ENCODE measurements around the gene SLC17A8.

DNA sequence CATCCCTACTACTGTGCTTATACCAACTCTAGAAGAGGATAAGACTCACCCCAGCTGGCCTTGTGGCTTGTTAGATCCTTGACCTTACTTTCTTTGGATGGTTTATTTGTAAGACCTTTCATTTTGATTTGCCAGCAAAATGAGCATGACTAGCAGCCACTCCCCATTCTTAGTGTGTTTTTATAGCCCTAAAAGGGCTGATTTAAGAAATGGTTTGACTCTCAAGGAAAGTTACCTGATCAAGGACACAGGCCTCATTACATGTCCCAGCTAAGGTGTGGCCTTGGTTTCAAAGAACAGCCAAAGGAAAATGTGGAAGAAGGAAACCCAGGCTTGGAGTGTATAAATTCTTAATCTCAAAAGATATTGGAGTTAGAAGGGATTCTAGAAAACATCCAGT is 41.4 kb downstream of the SLC17A8 start:
- TF ChIP-seq POLR2AphosphoS5 (IDR thresholded peaks at IDR 0.05; ENCODE audit: insufficient read depth, low read depth, low read length) (no peak), FOS (IDR thresholded peaks at IDR 0.05; ENCODE audit: borderline replicate concordance, insufficient read depth, low read length) (no peak), EZH2 (IDR thresholded peaks at IDR 0.05; ENCODE audit: borderline replicate concordance, low read depth, low read length, severe bottlenecking) (no peak), POLR2A (IDR thresholded peaks at IDR 0.05; ENCODE audit: low read depth, low read length) (no peak), MYC (IDR thresholded peaks at IDR 0.05; ENCODE audit: low read depth, low read length) (no peak), GATA2 (IDR thresholded peaks at IDR 0.05; ENCODE audit: insufficient read depth, insufficient read length, low read depth, low read length) (no peak), JUN (IDR thresholded peaks at IDR 0.05; ENCODE audit: borderline replicate concordance, insufficient read depth, insufficient read length, low read depth) (no peak)
- TF ChIP-seq, protein P1, sequence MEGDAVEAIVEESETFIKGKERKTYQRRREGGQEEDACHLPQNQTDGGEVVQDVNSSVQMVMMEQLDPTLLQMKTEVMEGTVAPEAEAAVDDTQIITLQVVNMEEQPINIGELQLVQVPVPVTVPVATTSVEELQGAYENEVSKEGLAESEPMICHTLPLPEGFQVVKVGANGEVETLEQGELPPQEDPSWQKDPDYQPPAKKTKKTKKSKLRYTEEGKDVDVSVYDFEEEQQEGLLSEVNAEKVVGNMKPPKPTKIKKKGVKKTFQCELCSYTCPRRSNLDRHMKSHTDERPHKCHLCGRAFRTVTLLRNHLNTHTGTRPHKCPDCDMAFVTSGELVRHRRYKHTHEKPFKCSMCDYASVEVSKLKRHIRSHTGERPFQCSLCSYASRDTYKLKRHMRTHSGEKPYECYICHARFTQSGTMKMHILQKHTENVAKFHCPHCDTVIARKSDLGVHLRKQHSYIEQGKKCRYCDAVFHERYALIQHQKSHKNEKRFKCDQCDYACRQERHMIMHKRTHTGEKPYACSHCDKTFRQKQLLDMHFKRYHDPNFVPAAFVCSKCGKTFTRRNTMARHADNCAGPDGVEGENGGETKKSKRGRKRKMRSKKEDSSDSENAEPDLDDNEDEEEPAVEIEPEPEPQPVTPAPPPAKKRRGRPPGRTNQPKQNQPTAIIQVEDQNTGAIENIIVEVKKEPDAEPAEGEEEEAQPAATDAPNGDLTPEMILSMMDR (IDR thresholded peaks at IDR 0.05; ENCODE audit: extremely low read depth in 1 of 2, insufficient read depth in 1 of 2, low read depth in 1 of 2, low read length in 2 of 2) = no peak
- TF ChIP-seq, protein P2, sequence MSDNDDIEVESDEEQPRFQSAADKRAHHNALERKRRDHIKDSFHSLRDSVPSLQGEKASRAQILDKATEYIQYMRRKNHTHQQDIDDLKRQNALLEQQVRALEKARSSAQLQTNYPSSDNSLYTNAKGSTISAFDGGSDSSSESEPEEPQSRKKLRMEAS (IDR thresholded peaks at IDR 0.05; ENCODE audit: insufficient read depth, insufficient read length) = no peak

Measured in endothelial cell of umbilical vein (primary cell).